Mucosa of gallbladder (tissue), 1 donor: Measurements from ENCODE around the gene UCK2. TPM values are rescaled to one million over a fixed set of nuclear protein-coding genes. Genes with fewer than 3 reads are reported as not detected.
"Not testable (repeated sequence)": the region's sequence is repeated elsewhere in the genome, so short reads cannot be mapped to it uniquely, and the experiment has no call there.

Experiments used
- DNase-seq: peaks from one replicate; pipeline ENCODE4 v3.0.0-alpha.2; 2020; ENCODE audit warnings: low spot score
- total RNA-seq: library from RNA; stranded (reverse); gene quantifications from one replicate; pipeline ENCODE4 v1.2.1, GENCODE V29; 2021
- donor health status: DM: no; HTN: no; CAD: no.

Gene UCK2
- total RNA-seq: 27.2 TPM

GRCh38 chr1:165827268-165828102 lies at the start of gene UCK2:
Gene UCK2 (plus strand): TSS chr1:165827614. CDS start chr1:165827834, 220 bp downstream.
- DNase-seq: peak; percentile 70

- DNase-seq: not testable (repeated sequence)
Measured at GRCh38 chr1:165778197-165778596, 49.2 kb upstream of the UCK2 start.

GRCh38 chr1:165783519-165783918 lies 43.9 kb upstream of the UCK2 start:
- DNase-seq: not testable (repeated sequence)

- DNase-seq: no peak
Measured at GRCh38 chr1:165787741-165788140, 39.7 kb upstream of the UCK2 start.

- DNase-seq: no peak
Measured at GRCh38 chr1:165793951-165794350, 33.5 kb upstream of the UCK2 start.

- DNase-seq: no peak
Measured at GRCh38 chr1:165795894-165796293, 31.5 kb upstream of the UCK2 start.

GRCh38 chr1:165799387-165799786 lies 28.0 kb upstream of the UCK2 start:
- DNase-seq: no peak

GRCh38 chr1:165804513-165804912 lies 22.9 kb upstream of the UCK2 start:
- DNase-seq: not testable (repeated sequence)

- no peak for DNase-seq
Measured at GRCh38 chr1:165807613-165808012, 19.8 kb upstream of the UCK2 start.

- no peak for DNase-seq
Measured at GRCh38 chr1:165815725-165816124, 11.7 kb upstream of the UCK2 start.

GRCh38 chr1:165816157-165816556 lies 11.3 kb upstream of the UCK2 start:
- DNase-seq: no peak

- no peak for DNase-seq
Measured at GRCh38 chr1:165816826-165817497, 10.5 kb upstream of the UCK2 start.

- DNase-seq: no peak
Measured at GRCh38 chr1:165823552-165824268, 3.7 kb upstream of the UCK2 start.

- no peak for DNase-seq
Measured at GRCh38 chr1:165824269-165824643, 3.2 kb upstream of the UCK2 start.

- no peak for DNase-seq
Measured at GRCh38 chr1:165826565-165827267, 698 bp upstream of the UCK2 start.

- no peak for DNase-seq
Measured at GRCh38 chr1:165828103-165828668, 772 bp downstream of the UCK2 start.

GRCh38 chr1:165828669-165829329 lies 1.4 kb downstream of the UCK2 start:
- peak; percentile 70 for DNase-seq

- DNase-seq: no peak
Measured at GRCh38 chr1:165829888-165830287, 2.5 kb downstream of the UCK2 start.

GRCh38 chr1:165831146-165831545 lies 3.7 kb downstream of the UCK2 start:
- no peak for DNase-seq

GRCh38 chr1:165832902-165833301 lies 5.5 kb downstream of the UCK2 start:
- no peak for DNase-seq

GRCh38 chr1:165833358-165833757 lies 5.9 kb downstream of the UCK2 start:
- no peak for DNase-seq
